Transverse colon (tissue), 4 donors: Measurements from ENCODE around the gene NPTXR. TPM values are rescaled to one million over a fixed set of nuclear protein-coding genes. Genes with fewer than 3 reads are reported as not detected.

Experiments
- DNase-seq: peaks from one replicate; pipeline ENCODE4 v3.0.0-alpha.2; 2019
- H3K27ac ChIP-seq, 4 donors: fragments of 200-600 bp; sonication (generic); 2 replicates each; pipeline ENCODE4 v1.5.1; 2016 to 2018; ENCODE audit warnings: inconsistent platforms in 4 of 4
- H3K27me3 ChIP-seq: fragments of 200-600 bp; sonication (generic); 2 replicates; pipeline ENCODE4 v1.5.1; 2017; ENCODE audit warnings: inconsistent platforms
- H3K36me3 ChIP-seq, 4 donors: fragments of 200-600 bp; sonication (generic); 2 replicates each; pipeline ENCODE4 v1.5.1; 2017 to 2019; ENCODE audit warnings: inconsistent platforms in 4 of 4
- H3K4me1 ChIP-seq, 4 donors: fragments of 200-600 bp; sonication (generic); 2 replicates each; pipeline ENCODE4 v1.5.1; 2017 to 2020; ENCODE audit warnings: inconsistent platforms in 4 of 4
- H3K4me3 ChIP-seq, 4 donors: fragments of 200-600 bp; sonication (generic); 1 replicate in 1 of 4; 2 replicates in 3 of 4; pipeline versions ENCODE4 v1.5.1 to v1.6.1; 2017 to 2019; ENCODE audit warnings: inconsistent platforms in 4 of 4
- H3K9me3 ChIP-seq, 2 donors: fragments of 200-600 bp; sonication (generic); 2 replicates each; pipeline ENCODE4 v1.5.1; 2017 to 2019; ENCODE audit warnings: inconsistent platforms in 2 of 2
- EP300 ChIP-seq: sonication (generic); formaldehyde crosslinking; IDR thresholded peaks from one replicate; pipeline ENCODE4 v1.6.1; 2017; ENCODE audit warnings: antibody characterized with exemption, low read depth
- POLR2A ChIP-seq: fragments of 450-650 bp; IDR thresholded peaks from one replicate; pipeline ENCODE4 v1.6.1; 2016; ENCODE audit warnings: antibody characterized with exemption, mild to moderate bottlenecking, moderate library complexity
- POLR2AphosphoS5 ChIP-seq, 3 donors: sonication (generic); formaldehyde crosslinking; IDR thresholded peaks; one replicate each; pipeline ENCODE4 v1.6.1; 2016; ENCODE audit warnings: antibody characterized with exemption in 3 of 3
- WGBS, 2 donors: methylation state at CpG; one replicate each; pipeline ENCODE4 v1.1.5; 2018; ENCODE audit warnings: low coverage in 1 of 2; 5-methylcytosine and 5-hydroxymethylcytosine counted together
- in situ Hi-C, 4 donors: fragments of 200-750 bp; cut with MboI; loops; one replicate each; pipeline versions ENCODE4 v1.15.0 to v1.15.1; 2017; ENCODE audit warnings: low sequenced_read_pairs in 3 of 4, low pct_ligation_motif_present in 1 of 4, low pct_unique_long_range_greater_than_20kb in 1 of 4
- intact Hi-C: fragments of 100-400 bp; cut with DNase I; formaldehyde crosslinking; loops from one replicate; pipeline ENCODE4 v1.15.1; 2023; ENCODE audit warnings: low total_unique reads
- total RNA-seq, 4 donors: library from RNA; depleted of rRNA; stranded (reverse); fragments of >200 nt; gene quantifications; one replicate each; pipeline ENCODE4 v1.1.0, GENCODE V29; 2016
- TF ChIP-seq, protein P1 (sequence below), 5 experiments: fragments of 200-600 bp in 3 of 5; fragments of 450-650 bp in 2 of 5; sonication (generic) in 3 of 5; IDR thresholded peaks; 1 replicate in 2 of 5; 2 replicates in 3 of 5; pipeline ENCODE4 v1.5.1; 2016 to 2017; ENCODE audit warnings: antibody characterized with exemption in 5 of 5, inconsistent platforms in 3 of 5, mild to moderate bottlenecking in 2 of 5, moderate library complexity in 1 of 5

The NPTXR gene
- total RNA-seq, 4 donors from 2014 or later: 0.75 to 27.9 (median 1.8) TPM

GRCh38 chr22:38870312-38870741, 26.5 kb upstream of the NPTXR start:
- 0 to 1% methylated on average over 4 to 12 of the region's 12 CpGs for WGBS, 2 donors
- Histone ChIP-seq H3K4me1 (peaks cover 18 to 49% (median 27%) of the 10 kb centered on the region in 4 donors), H3K27ac (peak overlapping the region; percentile 82 to 95 (median 90)), H3K27me3 (peaks cover 36% of the 10 kb centered on the region), H3K4me3 (peak overlapping the region in 3 of 4 donors; percentile 3 to 71 (median 54)), H3K36me3 (no peaks in the 10 kb centered on the region), H3K9me3 (no peaks in the 10 kb centered on the region)
- in situ Hi-C loops: loop anchor here (10.0 to 25.0 kb wide), 3 partner anchors 134 to 254 kb away; no protein-coding TSS in a partner anchor
- TF ChIP-seq EP300: no peak
- TF ChIP-seq, protein P1, sequence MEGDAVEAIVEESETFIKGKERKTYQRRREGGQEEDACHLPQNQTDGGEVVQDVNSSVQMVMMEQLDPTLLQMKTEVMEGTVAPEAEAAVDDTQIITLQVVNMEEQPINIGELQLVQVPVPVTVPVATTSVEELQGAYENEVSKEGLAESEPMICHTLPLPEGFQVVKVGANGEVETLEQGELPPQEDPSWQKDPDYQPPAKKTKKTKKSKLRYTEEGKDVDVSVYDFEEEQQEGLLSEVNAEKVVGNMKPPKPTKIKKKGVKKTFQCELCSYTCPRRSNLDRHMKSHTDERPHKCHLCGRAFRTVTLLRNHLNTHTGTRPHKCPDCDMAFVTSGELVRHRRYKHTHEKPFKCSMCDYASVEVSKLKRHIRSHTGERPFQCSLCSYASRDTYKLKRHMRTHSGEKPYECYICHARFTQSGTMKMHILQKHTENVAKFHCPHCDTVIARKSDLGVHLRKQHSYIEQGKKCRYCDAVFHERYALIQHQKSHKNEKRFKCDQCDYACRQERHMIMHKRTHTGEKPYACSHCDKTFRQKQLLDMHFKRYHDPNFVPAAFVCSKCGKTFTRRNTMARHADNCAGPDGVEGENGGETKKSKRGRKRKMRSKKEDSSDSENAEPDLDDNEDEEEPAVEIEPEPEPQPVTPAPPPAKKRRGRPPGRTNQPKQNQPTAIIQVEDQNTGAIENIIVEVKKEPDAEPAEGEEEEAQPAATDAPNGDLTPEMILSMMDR (IDR thresholded peaks at IDR 0.05): peak; percentile 85 to 94 (median 89)
- peak in 1 of 3 donors; percentile 29 for TF ChIP-seq POLR2AphosphoS5 (IDR thresholded peaks at IDR 0.05)
- peak; percentile 93 for DNase-seq
- intact Hi-C loops: no loop called here

DNA sequence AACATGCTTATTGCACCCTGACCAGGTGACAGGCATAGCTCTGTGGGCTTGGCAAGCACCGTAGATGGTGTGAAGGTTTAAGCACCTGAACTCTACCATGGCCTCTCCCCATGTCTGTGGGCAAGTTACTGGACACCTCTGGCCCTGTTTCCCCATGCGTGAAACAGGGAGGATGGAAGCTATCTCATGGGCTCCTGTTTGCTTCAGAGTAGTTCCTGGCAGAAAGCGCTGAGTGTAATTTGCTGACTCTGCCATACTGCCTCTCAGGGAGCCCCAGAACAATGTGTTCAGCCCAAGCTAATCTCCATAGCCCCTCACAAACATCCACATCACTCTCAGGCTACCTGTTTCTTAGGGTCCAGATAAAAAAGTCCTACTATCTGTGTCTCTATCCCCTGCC, 25.8 kb upstream of the NPTXR start:
- H3K36me3 ChIP-seq: no peaks in the 10 kb centered on the region
- H3K9me3 ChIP-seq: no peaks in the 10 kb centered on the region
- in situ Hi-C loops (loop anchor here (10.0 to 25.0 kb wide), 4 partner anchors 135 to 255 kb away; no protein-coding TSS in a partner anchor), intact Hi-C loops (loop anchor here (5.0 to 10.0 kb wide), 3 partner anchors 105 to 265 kb away; partner anchors contain the start of gene APOBEC3B)
- peaks cover 22 to 56% (median 34%) of the 10 kb centered on the region in 4 donors for H3K4me1 ChIP-seq
- TF ChIP-seq POLR2AphosphoS5 (IDR thresholded peaks at IDR 0.05) (no peak), EP300 (no peak), POLR2A (no peak)
- TF ChIP-seq, protein P1 (IDR thresholded peaks at IDR 0.05): no peak
- no peak for DNase-seq
- H3K4me3 ChIP-seq: no peak overlapping the region
- 77% methylated on average over 3 of the region's 3 CpGs; no CpG with 5 or more reads in 1 of the 2 donors for WGBS, 2 donors
- peaks cover 31% of the 10 kb centered on the region for H3K27me3 ChIP-seq
- H3K27ac ChIP-seq: no peak overlapping the region

GRCh38 chr22:38868886-38869381, 25.1 kb upstream of the NPTXR start:
- DNase-seq: peak; percentile 82
- H3K27me3 ChIP-seq: peaks cover 26% of the 10 kb centered on the region
- no peak overlapping the region for H3K27ac ChIP-seq
- H3K9me3 ChIP-seq: no peaks in the 10 kb centered on the region
- H3K4me1 ChIP-seq: peaks cover 27 to 62% (median 39%) of the 10 kb centered on the region in 4 donors
- intact Hi-C loops (loop anchor here (1.0 to 10.0 kb wide), 4 partner anchors 104 to 266 kb away; partner anchors contain the start of gene APOBEC3B), in situ Hi-C loops (loop anchor here in 2 of 4 donors (10.0 to 25.0 kb wide), 2 partner anchors 243 to 246 kb away; no protein-coding TSS in a partner anchor)
- 0 to 8% methylated on average over 2 to 7 of the region's 8 CpGs for WGBS, 2 donors
- H3K36me3 ChIP-seq: no peaks in the 10 kb centered on the region
- no peak for TF ChIP-seq POLR2A
- no peak for TF ChIP-seq EP300
- TF ChIP-seq POLR2AphosphoS5 (IDR thresholded peaks at IDR 0.05): no peak
- TF ChIP-seq, protein P1 (IDR thresholded peaks at IDR 0.05): peak; percentile 80 to 93 (median 90)
- H3K4me3 ChIP-seq: no peak overlapping the region

DNA sequence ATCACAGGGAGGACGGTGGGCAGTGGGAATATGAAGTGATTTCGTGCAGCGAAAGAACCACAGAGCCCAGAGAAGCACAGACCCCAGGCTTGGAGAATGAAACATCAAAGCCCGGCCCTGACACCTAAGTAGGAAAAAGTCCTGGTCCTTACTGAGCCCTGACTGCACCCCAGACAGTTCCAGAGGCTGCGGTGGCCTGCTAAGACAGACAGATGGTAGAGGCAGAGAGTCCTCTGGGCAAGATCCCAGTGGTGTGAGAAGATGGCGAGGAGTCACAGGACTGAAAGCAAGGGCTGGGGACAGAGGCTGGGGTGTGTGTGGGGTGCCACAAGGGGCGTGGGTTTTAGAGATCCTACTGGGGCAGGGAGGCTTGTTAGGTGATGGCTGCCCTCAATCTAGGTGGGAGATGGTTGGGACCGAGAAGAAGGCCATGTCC, 24.5 kb upstream of the NPTXR start:
- no peak overlapping the region for H3K4me3 ChIP-seq
- peaks cover 19% of the 10 kb centered on the region for H3K27me3 ChIP-seq
- TF ChIP-seq POLR2A (no peak), EP300 (no peak), POLR2AphosphoS5 (IDR thresholded peaks at IDR 0.05) (no peak)
- TF ChIP-seq, protein P1 (IDR thresholded peaks at IDR 0.05): no peak
- no peak for DNase-seq
- in situ Hi-C loops: loop anchor here in 2 of 4 donors (10.0 to 25.0 kb wide), 2 partner anchors 244 to 246 kb away; no protein-coding TSS in a partner anchor
- no peak overlapping the region for H3K27ac ChIP-seq
- no peaks in the 10 kb centered on the region for H3K36me3 ChIP-seq
- 91% methylated on average over 8 of the region's 8 CpGs; no CpG with 5 or more reads in 1 of the 2 donors for WGBS, 2 donors
- intact Hi-C loops: loop anchor here (1.0 to 10.0 kb wide), 4 partner anchors 104 to 266 kb away; partner anchors contain the start of gene APOBEC3B
- H3K9me3 ChIP-seq: no peaks in the 10 kb centered on the region
- peaks cover 27 to 58% (median 42%) of the 10 kb centered on the region in 4 donors for H3K4me1 ChIP-seq
